T-helper 22 cell (primary cell): ENCODE data around the gene ADAMTSL2.

Experiments used
- DNase-seq: peaks from one replicate; pipeline ENCODE4 v3.0.0-alpha.2; 2020; ENCODE audit warnings: low read depth

The ADAMTSL2 gene

DNA sequence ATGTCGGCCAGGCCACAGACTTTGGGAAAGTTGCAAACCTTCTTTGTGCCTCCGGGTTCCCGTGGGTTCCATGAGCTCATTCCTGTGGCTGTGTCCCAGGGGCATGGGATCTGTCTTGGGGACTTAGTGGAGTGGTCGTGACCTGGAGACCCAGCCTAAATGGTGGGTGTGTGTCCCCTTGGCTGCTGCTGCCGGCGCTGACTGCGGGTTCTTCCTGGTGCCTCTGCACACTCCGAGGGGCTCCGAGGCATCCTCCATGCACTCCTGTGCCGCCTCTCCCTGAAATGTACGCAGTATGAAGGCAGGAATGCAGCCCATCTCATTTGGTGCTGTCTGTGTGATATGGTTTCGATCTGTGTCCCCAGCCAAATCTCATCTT lies 34.6 kb upstream of the ADAMTSL2 start:
- no peak for DNase-seq

DNA sequence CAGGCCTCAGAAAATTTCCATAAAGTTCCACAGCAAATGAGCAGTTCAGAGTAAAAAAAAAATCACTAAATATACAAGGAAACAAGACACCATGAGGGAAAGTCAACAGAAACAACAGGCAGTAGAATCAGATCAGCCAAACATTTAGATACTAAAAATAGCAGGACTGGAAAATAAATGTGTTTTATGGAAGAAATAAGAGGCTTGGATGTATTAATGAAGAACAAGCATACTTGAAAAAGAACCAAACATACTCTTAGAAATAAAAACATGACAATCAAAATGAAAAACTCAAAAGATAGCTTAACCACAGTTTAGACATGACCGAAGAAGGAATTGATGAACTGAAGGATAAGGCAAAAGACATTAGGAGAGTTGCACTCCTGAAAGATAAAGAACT lies 32.4 kb upstream of the ADAMTSL2 start:
- no peak for DNase-seq

DNA sequence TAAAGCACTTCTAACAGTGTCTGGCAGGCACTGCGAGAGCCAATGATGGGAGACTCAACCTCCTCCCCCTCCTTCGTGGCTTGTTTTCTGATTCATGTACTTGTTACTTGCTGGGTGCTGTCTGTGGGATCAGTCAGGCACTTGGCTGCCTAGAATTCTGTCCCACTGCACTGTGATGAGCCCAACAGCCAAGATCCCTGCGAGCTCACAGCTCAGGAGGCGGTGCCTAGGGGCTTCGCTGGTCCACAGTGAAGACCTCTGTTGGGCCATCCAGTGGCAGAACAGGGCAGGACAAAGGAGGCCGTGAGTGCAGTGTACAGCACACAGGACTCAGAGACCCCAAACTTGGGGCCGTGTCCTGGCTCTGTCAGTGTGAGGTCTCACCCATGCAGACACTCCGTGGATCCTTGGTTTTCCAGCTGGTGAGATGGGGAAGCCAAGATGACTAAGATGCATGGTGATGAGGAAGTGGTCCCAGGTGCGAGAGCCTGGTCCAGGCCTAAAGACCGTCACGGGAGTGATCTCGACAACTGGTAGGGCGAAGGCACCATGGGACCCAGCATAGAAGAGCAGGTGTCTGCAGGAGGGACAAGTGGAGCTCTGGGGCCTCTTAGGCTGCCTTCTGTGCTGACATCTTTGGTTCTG lies 29.2 kb upstream of the ADAMTSL2 start:
- no peak for DNase-seq

DNA sequence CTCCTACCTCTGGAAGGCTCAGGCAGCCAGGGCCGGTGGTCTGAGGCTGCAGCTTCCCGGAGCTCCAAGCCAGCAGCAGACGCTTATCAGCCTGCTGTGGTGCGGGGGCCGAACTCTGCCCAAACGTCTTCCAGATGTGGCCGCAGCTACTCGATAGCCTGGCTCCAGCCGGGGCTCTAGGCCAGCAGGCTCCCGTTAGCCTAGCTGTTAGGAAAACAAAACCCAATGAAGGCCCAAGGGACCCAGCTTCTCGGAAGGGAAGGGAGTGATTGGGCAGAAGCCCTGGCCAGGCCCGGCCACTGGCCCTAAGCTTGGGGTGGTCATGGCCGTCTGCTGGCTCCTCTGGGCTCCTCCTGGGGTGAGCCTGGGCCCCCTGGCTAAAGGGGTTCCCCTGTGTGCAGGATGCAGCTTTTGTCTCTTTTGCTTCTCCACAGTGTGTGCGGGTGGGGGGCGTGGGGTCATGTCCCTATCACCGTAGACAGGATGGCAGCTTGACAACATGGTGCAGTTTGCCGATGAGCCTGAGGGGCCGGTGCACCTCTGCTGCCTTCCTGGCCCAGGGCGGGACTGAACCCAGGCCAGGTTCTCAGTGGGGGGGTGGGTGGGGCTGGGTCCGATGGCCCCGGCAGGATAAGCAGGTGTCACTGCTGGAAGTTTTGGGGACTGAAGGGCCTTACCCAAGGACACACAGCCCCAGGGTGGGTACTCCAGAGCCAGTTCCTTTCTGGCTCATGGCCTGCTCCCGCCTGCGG lies 28.4 kb upstream of the ADAMTSL2 start:
- no peak for DNase-seq

DNA sequence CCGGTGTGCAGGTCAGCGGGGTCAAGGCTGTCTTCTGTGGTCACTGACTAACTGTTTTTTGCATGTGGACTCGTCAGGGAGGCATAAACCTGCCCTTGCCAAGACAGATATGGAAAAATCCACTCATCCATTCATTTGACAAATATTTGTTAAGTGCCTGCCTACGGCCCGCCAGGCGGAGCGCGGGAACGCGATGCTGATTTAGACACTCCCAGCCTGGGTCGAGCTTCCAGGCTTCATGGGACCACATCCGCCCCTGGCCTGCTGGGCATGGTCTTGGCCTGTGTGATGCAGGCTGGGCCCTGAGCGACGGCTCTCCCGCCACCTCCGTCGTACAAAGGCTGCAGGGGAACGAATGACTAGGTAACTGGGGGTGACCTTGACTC lies 27.9 kb upstream of the ADAMTSL2 start:
- no peak for DNase-seq

DNA sequence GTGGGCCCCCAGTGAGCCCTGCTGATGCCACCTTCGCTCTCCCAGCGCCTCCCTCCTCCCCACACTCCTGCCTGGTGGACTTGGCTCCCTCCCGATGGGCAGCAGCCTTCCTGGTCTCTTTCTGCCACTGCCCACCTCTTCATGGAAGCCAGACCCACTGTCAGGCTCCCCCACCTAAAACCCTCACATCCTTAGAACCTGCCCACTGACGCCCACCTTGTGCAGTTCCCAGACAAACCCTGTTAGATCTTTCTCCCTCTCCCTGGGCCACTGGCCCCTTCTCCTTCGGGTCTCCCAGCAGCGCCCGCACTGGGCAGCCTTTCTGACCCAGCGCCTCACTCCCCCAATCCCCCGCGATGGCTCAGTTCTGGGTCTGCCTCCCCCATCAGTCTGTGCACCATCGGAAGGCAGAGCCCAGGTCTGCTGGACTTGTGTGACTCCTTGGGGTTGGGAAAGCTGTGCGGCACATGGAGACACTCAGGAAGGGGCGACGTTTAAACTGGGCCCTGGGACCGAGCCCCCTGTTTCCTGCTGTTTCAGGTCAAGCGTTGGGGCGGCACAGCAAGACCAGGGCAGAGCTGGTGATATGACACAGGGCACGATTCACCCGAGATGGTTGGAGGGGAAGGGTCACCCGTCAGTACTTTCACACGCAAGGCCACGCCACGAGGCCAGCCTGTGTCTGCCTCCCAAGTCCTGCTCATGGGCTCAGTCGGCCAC lies 27.1 kb upstream of the ADAMTSL2 start:
- DNase-seq = no peak

DNA sequence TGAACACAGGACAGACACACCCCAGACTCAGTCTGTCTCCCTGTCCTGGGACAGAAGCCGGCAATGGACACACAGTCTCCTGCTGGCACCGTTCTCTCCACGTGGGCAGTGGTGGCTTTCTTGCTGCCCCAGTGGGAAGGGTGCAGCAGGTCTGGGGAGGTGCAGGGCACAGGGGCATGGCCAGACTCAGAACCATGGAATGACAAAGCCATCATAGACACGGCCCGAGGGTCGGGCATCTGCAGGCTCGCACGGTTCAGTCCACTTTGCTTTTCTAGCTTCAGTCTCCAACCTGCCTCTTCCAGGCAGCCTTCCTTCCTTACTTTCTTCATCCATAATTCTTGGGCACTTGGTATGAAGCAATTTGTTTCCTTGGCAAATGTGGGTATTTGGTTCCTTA lies 26.5 kb upstream of the ADAMTSL2 start:
- no peak for DNase-seq

DNA sequence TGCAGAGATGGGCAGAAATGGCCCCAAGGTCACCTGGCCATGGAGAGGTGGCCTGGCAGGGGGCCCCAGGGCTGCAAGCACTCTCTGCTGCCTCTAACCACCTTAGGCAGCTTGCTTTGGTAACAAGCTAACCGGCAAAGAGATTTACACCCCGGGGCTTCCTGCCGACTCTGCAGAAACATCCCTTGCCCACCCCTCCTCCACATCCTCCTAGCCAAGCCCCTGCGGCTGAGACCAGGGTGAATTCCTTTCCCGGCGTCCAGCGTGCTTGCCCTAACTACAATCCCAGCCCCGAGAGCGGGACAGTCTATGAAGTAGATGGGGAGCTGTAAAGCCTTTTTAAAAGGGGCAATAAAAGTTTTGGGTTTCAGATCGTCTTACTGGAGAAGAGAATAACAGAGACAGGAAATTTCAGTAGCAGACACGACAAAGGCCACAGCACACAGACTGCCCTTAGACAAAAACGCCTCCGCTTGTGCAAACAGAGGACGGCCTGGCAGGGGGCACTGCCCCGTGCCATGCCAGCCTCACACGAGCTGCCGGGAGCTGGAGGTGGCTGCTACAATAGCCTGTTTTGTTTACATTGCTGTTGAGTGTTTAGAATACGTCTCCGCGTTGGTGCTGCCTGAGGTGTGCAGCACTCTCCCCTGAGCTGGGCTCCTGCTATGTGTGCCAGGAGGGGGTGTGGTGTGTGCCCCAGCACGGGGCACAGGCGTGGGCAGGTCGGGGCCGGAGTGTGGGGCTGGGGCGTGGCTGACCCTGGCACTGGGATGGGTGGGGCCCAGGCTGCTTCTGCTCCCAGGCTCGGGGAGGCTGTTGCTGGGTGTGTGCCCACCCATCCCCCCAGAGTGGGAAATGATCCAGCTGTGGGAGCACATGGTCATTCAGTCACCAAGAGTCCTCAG lies 25.1 kb upstream of the ADAMTSL2 start:
- DNase-seq = no peak

DNA sequence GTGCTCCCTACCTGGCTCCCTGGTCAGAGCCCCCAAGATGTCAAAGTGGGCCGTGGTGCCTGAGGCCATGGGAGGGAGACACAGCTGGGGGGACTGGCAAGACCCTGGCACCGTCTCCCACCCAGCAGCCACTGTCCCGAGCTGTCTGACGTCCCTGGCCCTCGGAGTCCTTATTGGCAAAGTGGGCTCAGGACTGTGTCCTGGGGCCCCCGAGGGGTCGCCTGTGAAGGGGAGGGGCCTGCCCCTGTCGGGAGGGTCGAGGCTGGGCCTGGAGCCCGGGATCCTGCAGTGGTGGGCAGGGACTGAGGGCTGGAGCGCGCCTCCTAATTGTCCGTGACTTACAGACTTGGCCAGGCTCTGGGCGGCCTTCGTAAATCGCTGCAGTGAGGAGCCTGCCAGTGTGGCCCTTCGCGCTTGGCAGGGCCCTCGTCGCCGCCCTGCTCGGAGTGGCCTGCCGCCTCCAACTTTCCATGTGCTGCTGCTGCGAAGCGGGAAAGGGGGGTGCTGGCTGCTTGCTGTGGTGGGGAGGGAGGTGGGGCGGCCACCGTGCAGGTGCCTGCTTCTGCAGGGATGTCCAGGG lies 23.5 kb upstream of the ADAMTSL2 start:
- DNase-seq = no peak

DNA sequence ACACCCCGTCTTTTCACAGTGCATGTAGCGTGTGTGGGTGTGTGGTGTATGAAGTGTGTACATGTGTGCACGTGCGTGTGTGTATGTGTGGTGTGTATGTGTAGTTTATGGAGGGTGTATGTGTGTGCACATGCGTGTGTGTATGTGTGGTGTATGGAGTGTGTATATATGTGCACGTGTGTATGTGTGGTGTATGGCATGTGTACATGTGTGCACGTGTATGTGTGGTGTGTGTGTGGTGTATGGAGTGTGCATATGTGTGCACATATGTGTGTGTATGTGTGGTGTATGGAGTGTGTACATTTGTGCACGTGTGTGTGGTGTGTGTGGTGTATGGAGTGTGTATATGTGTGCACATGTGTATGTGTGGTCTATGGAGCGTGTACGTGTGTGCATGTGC lies 22.9 kb upstream of the ADAMTSL2 start:
- DNase-seq = no peak

DNA sequence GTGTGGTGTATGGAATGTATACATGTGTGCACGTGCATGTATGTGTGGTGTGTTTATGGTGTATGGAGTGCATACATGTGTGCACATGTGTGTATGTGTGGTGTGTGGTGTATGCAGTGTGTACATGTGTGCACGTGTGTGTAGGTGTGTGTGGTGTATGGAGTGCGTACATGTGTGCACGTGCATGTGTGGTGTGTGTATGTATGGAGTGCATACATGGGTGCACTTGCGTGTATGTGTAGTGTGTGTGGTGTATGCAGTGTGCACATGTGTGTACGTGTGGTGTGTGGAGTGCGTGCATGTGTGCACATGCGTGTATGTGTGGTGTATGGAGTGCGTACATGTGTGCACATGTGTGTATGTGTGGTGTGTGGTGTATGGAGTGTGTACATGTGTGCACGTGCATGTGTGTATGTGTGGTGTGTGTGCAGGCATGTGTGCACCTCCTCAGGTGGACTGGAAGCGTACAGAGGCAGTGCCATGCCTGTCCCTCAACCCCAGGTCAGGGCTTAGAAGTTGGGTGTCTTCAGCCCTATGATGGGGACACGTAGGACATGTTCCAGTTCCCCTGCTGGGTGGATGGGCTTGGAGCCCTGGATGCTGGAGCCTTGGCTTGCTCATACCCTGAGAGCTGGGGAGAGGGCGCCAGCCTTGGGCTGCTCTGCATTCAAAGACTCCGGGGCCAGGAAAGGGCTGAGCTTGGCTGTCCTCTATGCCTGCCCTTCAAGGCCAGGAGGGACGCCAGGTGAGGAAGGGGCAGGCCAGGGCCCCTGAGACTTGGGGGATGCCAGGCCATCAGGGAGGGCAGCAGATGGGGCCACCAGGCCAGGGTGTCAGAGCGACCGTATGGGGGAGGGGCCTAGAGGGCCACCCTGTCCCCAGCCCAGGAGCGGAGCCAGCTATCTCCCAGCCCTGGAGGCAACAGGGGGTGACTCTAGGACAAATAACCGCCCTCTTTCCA lies 22.0 kb upstream of the ADAMTSL2 start:
- no peak for DNase-seq

DNA sequence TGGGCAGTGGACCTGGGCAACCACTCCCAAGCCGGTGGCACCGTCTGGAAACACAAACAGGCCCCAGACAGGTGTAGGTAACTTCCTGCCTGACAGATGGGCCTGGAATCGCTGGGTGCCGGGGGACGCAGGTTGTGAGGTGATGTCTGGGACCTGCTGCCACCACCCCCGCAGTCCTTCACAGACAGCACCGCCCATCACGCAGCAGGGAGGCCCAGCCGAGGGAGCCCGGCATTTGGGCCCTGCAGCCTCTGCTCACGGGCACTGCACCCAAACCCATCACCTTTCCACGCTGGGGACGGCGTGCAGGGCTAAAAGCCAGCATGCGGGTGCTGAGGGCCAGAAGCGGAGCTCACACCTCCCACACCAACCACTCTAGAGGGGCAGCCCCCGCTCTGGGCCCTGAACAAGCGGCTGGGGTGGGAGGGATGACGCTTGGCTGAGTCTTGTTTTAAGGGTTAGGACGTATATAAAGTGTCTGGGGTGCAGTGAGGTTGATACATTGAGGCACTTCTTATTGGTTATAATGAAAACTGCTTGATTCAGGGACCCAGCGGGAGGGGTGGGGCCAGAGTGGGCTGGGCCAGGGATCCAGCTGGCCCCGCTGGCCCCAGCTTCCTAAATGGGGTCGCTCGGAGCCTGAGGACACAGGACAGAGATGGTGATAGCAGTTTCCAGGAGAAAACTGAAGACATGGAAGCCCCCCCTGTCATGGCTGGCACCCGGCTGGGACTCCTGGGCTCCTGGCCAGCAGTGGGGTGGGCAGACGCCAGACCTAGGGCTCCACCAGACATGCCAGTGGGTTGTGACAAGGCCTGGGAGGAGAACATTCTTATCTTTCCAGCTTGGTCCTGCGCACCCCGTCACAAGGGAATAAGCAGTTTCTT lies 21.0 kb upstream of the ADAMTSL2 start:
- DNase-seq = no peak

DNA sequence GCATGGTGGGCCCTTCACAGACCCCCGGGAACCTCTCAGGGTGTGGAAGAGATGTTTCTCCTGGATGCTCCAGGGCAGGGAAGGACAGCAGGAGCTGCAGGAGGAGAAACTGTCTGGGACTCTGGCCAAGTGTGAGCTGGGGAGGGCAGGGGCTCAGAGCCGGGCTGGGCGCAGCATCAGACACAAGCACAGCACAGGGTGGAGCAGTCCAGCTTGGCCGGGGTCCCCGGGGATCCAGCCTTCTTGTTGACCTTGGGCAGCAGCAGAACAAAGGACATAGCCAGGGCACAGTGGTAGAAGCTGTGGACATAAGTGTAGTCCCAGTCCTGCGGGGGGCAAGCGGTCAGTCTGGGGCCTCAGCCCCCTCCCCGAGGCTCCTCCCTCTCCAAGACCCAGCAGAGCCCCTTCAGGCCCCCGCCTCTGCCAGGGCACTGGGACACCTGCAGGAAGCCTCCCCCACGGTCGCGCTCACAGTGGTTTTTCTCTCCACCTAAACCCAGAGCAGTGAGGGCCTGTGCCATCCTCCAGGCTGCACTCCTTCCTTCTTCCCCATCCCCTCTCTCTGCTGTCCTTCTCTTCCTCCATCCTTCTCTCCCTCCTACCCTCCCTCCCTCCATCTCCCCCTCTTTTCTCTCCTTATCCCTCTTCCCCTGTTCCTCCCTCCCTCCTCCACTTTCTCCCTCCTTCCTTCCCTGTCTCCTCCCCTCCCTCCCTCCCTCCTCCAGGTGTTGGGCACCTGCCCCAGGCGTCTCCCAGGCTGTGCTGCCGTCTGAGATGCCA lies 19.9 kb upstream of the ADAMTSL2 start:
- no peak for DNase-seq

DNA sequence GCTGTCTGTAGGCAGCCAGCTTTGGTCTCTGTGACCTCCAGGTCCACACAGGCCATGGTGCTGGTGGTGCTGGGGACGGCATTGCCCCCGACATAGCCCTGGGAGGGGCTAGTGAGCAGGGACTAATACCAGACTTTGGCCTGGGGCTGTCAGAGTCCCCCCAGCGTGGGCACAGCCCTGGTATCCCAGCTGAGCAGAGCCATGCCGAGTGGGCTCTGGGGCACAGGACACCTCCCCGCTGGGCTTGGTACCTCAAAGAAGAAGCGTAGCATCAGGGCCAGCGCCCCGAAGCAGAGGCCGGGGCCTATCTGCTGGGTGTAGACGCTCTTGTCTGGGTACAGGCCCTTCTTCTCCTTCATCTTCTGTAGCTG lies 19.3 kb upstream of the ADAMTSL2 start:
- no peak for DNase-seq

DNA sequence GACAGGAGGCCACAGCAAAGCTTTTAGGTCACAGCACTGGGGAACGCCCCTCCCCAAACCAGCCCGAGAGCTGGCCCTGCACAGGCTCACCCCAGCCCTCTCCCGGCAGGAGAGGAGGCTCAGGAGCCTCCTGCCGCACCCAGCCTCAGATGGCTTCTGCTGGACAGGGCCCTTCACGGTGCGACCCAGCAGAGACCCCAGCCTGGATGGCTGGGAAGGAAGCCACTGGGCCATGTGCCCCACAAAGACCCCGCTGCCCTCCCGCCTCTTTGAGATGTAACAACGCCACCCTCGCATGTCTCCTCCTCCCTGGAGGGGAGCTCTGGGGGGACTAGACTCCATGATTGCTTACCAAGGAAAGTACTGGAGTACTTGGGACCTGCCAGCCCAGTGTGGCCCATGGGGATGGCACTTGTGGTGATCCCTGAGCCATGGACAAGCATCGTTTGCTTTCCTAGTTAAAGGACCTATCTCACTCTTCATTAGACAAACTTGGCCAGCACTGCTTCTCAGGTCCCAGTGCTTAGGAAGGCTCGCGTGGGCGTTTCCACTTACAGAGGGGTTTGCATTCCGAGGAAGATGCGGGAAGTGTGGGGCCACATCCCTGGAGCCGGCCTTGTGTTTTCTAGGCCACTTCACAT lies 18.8 kb upstream of the ADAMTSL2 start:
- DNase-seq = no peak

DNA sequence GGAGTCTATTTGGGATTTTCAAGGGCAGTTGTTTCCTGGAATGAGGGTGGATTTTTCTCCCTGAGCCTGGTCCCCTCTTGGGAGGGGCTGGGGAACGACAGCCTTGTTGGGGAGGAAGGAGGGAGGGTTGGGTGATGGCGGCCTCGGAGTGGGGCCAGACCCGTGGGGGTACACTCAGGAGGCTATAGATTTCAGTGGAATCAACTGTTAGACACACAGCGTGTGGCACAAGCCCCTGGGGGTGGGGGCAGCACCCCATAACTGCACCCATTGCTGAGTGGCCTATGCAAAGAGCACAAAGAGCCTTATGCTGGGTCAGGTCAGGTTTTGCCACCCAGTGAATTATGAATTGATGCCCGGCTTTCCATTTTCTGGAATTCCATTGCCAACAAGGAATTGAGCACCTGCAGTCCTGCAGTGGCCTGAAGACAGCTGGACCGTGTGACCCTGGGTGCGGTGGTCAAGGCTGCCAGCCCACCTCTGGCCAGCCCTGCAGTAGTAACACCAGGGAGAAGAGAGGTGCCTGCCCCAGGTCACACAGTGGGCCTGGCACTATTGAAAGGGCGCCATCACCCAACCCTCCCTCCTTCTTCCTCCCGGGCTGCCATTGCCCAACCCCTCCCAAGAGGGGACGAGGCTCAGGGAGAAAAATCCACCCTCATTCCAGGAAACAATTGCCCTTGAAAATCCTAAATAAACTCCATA lies 18.1 kb upstream of the ADAMTSL2 start:
- DNase-seq = no peak

DNA sequence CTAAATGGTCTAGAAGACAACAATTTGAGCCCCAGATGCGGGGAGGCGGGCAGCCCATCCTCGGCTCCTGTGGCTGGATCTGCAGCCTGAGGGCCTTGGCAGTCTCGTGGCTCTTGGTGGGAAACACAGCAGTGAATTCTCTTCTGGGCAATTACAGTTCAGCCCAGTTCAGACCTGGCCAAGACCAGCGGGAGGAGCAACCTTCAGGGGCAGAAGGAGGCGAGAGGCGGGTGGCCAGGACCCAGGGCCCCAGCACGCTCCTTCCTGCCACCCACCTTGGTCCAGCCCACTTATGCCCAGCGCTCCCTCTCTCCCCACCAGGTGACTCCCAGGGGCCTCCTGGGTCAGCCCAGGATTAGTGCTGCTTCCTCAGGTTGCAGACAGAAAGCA lies 17.5 kb upstream of the ADAMTSL2 start:
- no peak for DNase-seq

DNA sequence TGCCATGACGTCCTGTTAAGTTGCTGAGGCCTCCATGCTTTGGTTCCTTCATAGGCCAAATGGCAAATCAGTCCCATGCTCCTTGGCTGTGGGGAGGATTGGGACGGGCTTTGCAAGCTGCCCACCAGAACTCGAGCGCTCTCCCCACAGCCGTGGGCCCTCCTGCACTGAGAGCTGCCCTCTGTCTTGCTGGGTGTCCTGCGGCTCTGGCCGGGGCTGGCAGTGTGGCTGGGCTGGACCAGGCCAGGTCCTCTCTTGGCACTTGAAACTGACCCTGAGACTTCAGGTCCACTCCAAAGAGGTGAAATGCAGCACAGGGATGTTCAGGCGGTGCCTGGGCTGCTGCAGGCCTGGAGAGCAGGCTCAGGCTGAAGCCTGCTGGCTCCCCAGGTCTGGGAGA lies 16.8 kb upstream of the ADAMTSL2 start:
- DNase-seq = no peak
